IMR-90 (cell line): ENCODE measurements around the gene C9orf50. TPM values are rescaled to one million over a fixed set of nuclear protein-coding genes. Genes with fewer than 3 reads are reported as not detected.

Experiments
- ATAC-seq: fragments of 200-7000 bp; cut with Tn5 transposase; 2 replicates; pipeline ENCODE4 v1.9.1; 2020; ENCODE audit warnings: low read depth, mild to moderate bottlenecking, moderate library complexity
- BruUV-seq: library from RNA; stranded (reverse); fragments of 400-500 nt; replicated peaks from 2 replicates; lab custom pipeline; 2021; lab: Mats Ljungman, UMichigan
- CTCF ChIA-PET: fragments of 300-600 bp; formaldehyde crosslinking; extraction: SDS; loops from one replicate; lab custom pipeline; 2021; ENCODE audit warnings: antibody characterized with exemption; lab: Yijun Ruan, JAX
- POLR2A ChIA-PET: fragments of 300-600 bp; sonication (Branson Sonifier 250); formaldehyde crosslinking; loops from one replicate; lab custom pipeline; 2022; ENCODE audit warnings: antibody characterized with exemption; ENCODE audit not compliant: unreplicated experiment; lab: Charles Lee
- DNase-seq: peaks from one replicate; pipeline ENCODE4 v3.0.0; 2013
- H2AFZ ChIP-seq: replicated peaks from 2 replicates; pipeline ENCODE3; 2013; ENCODE audit warnings: low read length, mild to moderate bottlenecking; ENCODE audit not compliant: poor library complexity
- H2AK5ac ChIP-seq: 2 replicates; pipeline ENCODE4 v1.6.1; 2013; ENCODE audit warnings: low read depth, low read length, inconsistent platforms
- H2AK9ac ChIP-seq: replicated peaks from 2 replicates; pipeline ENCODE3; 2013; ENCODE audit warnings: mild to moderate bottlenecking, low read depth, low read length, moderate library complexity; ENCODE audit not compliant: poor library complexity
- H2BK120ac ChIP-seq: 2 replicates; pipeline ENCODE4 v1.6.1; 2013; ENCODE audit warnings: low read depth, low read length, inconsistent platforms
- H2BK15ac ChIP-seq: 3 replicates; pipeline ENCODE4 v1.6.1; 2013; ENCODE audit warnings: low read depth, low read length, inconsistent platforms
- H2BK20ac ChIP-seq: 2 replicates; pipeline ENCODE4 v1.6.1; 2013; ENCODE audit warnings: low read depth, mild to moderate bottlenecking, inconsistent platforms, low read length, moderate library complexity
- H2BK5ac ChIP-seq: 2 replicates; pipeline ENCODE4 v1.6.1; 2013; ENCODE audit warnings: mild to moderate bottlenecking, low read depth, low read length, inconsistent platforms; ENCODE audit not compliant: poor library complexity, severe bottlenecking
- H3K14ac ChIP-seq: replicated peaks from 2 replicates; pipeline ENCODE4 v1.6.1; 2013; ENCODE audit warnings: low read depth, low read length, inconsistent platforms
- H3K18ac ChIP-seq: 2 replicates; pipeline ENCODE4 v1.6.1; 2013; ENCODE audit warnings: low read depth, low read length, control low read depth
- H3K23ac ChIP-seq: 2 replicates; pipeline ENCODE4 v1.6.1; 2013; ENCODE audit warnings: low read depth, low read length, inconsistent platforms
- H3K27ac ChIP-seq: 2 replicates; pipeline ENCODE4 v1.5.1; 2013; ENCODE audit warnings: mild to moderate bottlenecking, control low read depth, low read length; ENCODE audit not compliant: insufficient read depth
- H3K27me3 ChIP-seq: 2 replicates; pipeline ENCODE4 v1.6.1; 2013; ENCODE audit warnings: low read length; ENCODE audit not compliant: control insufficient read depth, insufficient read depth
- H3K36me3 ChIP-seq: 2 replicates; pipeline ENCODE4 v1.6.1; 2013; ENCODE audit warnings: low read length, mixed read lengths; ENCODE audit not compliant: control insufficient read depth, insufficient read depth
- H3K4ac ChIP-seq: 2 replicates; pipeline ENCODE4 v1.6.1; 2013; ENCODE audit warnings: low read depth, low read length, inconsistent platforms
- H3K4me1 ChIP-seq: 2 replicates; pipeline ENCODE4 v1.6.1; 2013; ENCODE audit warnings: low read length, mixed read lengths; ENCODE audit not compliant: control insufficient read depth, insufficient read depth
- H3K4me2 ChIP-seq: 2 replicates; pipeline ENCODE4 v1.6.1; 2013; ENCODE audit warnings: low read depth, mild to moderate bottlenecking, control low read depth, low read length, moderate library complexity
- H3K4me3 ChIP-seq: 2 replicates; pipeline ENCODE4 v1.5.1; 2013; ENCODE audit warnings: low read depth, mild to moderate bottlenecking, control low read depth, low read length, moderate library complexity; ENCODE audit not compliant: insufficient read depth
- H3K56ac ChIP-seq: 2 replicates; pipeline ENCODE4 v1.6.1; 2013; ENCODE audit warnings: low read length, inconsistent platforms; ENCODE audit not compliant: insufficient read depth; ENCODE audit errors: extremely low read depth
- H3K79me1 ChIP-seq, 2 experiments: 2 replicates each; pipeline ENCODE4 v1.6.1; 2013; ENCODE audit warnings: low read length in 2 of 2, inconsistent platforms in 1 of 2, low read depth in 1 of 2
- H3K9ac ChIP-seq: 2 replicates; pipeline ENCODE4 v1.6.1; 2013; ENCODE audit warnings: low read depth, low read length, control low read depth
- H3K9me1 ChIP-seq: 2 replicates; pipeline ENCODE4 v1.6.1; 2013; ENCODE audit warnings: low read length, inconsistent platforms; ENCODE audit not compliant: insufficient read depth
- H3K9me3 ChIP-seq: 2 replicates; pipeline ENCODE4 v1.6.1; 2013; ENCODE audit warnings: low read length; ENCODE audit not compliant: control insufficient read depth, insufficient read depth
- H4K20me1 ChIP-seq: 2 replicates; pipeline ENCODE4 v1.6.1; 2013; ENCODE audit warnings: low read length, inconsistent platforms; ENCODE audit not compliant: insufficient read depth
- H4K5ac ChIP-seq: 2 replicates; pipeline ENCODE4 v1.6.1; 2013; ENCODE audit warnings: mild to moderate bottlenecking, low read depth, low read length, control low read depth
- H4K8ac ChIP-seq, 2 experiments: 2 replicates each; pipeline ENCODE4 v1.6.1; 2013; ENCODE audit warnings: low read depth in 2 of 2, low read length in 2 of 2, control low read depth in 1 of 2, inconsistent platforms in 1 of 2
- H4K91ac ChIP-seq: 2 replicates; pipeline ENCODE4 v1.6.1; 2013; ENCODE audit warnings: low read depth, low read length, inconsistent platforms; ENCODE audit not compliant: insufficient read depth
- CHD1 ChIP-seq: IDR thresholded peaks from 2 replicates; pipeline ENCODE4 v1.6.1; 2012; ENCODE audit warnings: low read depth, low read length, improper control_type of control experiment
- FOS ChIP-seq: fragments of 150-350 bp; IDR thresholded peaks from 2 replicates; pipeline ENCODE4 v1.6.1; 2016; ENCODE audit warnings: low read depth, low read length
- MAFK ChIP-seq: IDR thresholded peaks from 2 replicates; pipeline ENCODE4 v1.6.1; 2012; ENCODE audit warnings: low read depth, low read length, improper control_type of control experiment
- MXI1 ChIP-seq: IDR thresholded peaks from 2 replicates; pipeline ENCODE4 v1.6.1; 2012; ENCODE audit warnings: low read depth, mild to moderate bottlenecking, low read length, moderate library complexity, borderline replicate concordance
- NFE2L2 ChIP-seq: fragments of 150-350 bp; IDR thresholded peaks from 2 replicates; pipeline ENCODE4 v1.6.1; 2016; ENCODE audit warnings: low read depth, mild to moderate bottlenecking, low read length
- POLR2A ChIP-seq: IDR thresholded peaks from 2 replicates; pipeline ENCODE4 v1.6.1; 2012; ENCODE audit warnings: mild to moderate bottlenecking, low read depth, low read length
- RCOR1 ChIP-seq: IDR thresholded peaks from 2 replicates; pipeline ENCODE4 v1.6.1; 2012; ENCODE audit warnings: mild to moderate bottlenecking, low read length, improper control_type of control experiment; ENCODE audit not compliant: insufficient replicate concordance
- RFX5 ChIP-seq: IDR thresholded peaks from 2 replicates; pipeline ENCODE4 v1.8.0; 2012; ENCODE audit warnings: low read depth, mild to moderate bottlenecking, low read length, moderate library complexity
- SMC3 ChIP-seq: fragments of 150-350 bp; IDR thresholded peaks from 2 replicates; pipeline ENCODE4 v1.6.1; 2016; ENCODE audit warnings: low read depth, mild to moderate bottlenecking, antibody characterized with exemption, low read length, moderate library complexity
- WGBS, 2 experiments: methylation state at CpG; one replicate each; pipeline versions ENCODE4 v1.1.5 to v1.1.7; 2013; ENCODE audit warnings: missing lambda C conversion rate in 2 of 2; ENCODE audit not compliant: insufficient read length in 1 of 2; ENCODE audit errors: extremely low coverage in 2 of 2; 5-methylcytosine and 5-hydroxymethylcytosine counted together
- dilution Hi-C: fragments of 300-500 bp; cut with HindIII; formaldehyde crosslinking; loops from one replicate; pipeline ENCODE4 v1.14.3; 2018; ENCODE audit warnings: low sequenced_read_pairs; ENCODE audit not compliant: unreplicated experiment
- in situ Hi-C: fragments of 300-500 bp; cut with MboI; formaldehyde crosslinking; loops from 3 replicates; pipeline ENCODE4 v1.14.3; 2019; ENCODE audit warnings: low sequenced_read_pairs, inconsistent platforms, mixed read lengths
- intact Hi-C: fragments of 100-400 bp; cut with micrococcal nuclease; formaldehyde crosslinking; loops from 2 replicates; pipeline ENCODE4 v1.10.0; 2022
- polyA plus RNA-seq, 3 experiments: library from polyadenylated mRNA; depleted of rRNA; stranded (reverse); fragments of >200 nt; gene quantifications; 2 replicates each; pipeline ENCODE4 v1.2.3, GENCODE V29; 2012; ENCODE audit warnings: low replicate concordance in 1 of 3
- total RNA-seq: library from RNA; depleted of rRNA; stranded (reverse); fragments of >200 nt; gene quantifications from 2 replicates; pipeline ENCODE4 v1.2.3, GENCODE V29; 2012
- TF ChIP-seq, protein P1 (sequence below): fragments of 150-350 bp; IDR thresholded peaks from 2 replicates; pipeline ENCODE4 v1.6.1; 2016; ENCODE audit warnings: low read depth, mild to moderate bottlenecking, low read length, moderate library complexity, borderline replicate concordance
- TF ChIP-seq, protein P2 (sequence below): conservative IDR thresholded peaks from 2 replicates; pipeline ENCODE4 v1.5.1; 2012; ENCODE audit warnings: mild to moderate bottlenecking, low read depth, low read length, improper control_type of control experiment

The C9orf50 gene
- total and polyA plus RNA-seq, 2 of the 4 experiments (the other 2 are of a cell fraction): 0.09 TPM; not detected in 1

DNA sequence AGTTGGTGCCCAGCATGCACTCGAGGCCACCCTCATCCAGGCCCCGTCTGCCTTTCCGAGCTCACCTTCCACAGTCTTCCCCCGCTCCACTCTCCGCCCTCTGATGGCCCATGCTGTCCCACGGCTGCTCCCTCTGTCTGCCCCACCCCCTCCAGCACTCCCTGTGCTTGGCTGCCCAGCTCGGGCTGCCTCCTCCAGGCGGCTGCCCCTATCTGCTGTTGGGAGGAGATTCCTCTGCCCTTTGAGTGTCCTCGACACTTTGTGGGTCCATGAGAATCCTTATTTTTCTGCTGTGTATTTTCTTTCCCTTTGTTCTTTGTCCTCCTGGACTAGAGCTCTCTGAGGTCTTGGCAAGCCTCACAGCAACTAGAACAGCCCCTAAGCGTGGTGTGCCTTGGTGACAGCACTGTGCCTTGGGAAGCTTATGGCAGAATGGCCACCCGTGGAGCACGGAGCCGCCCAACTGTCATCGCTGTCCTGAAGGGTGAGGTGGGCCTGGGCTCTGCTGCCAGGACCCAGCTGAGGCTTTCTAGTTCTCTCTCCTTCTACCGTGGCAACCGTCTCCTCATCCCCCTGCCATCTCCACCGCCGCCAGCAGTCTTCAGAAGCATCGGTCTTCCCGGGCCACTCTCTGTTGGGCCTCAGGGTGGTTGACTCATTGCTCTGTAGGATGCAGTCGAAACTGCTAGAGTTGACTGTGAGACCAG, 10.2 kb upstream of the C9orf50 start (continued):
- TF ChIP-seq, protein P1, sequence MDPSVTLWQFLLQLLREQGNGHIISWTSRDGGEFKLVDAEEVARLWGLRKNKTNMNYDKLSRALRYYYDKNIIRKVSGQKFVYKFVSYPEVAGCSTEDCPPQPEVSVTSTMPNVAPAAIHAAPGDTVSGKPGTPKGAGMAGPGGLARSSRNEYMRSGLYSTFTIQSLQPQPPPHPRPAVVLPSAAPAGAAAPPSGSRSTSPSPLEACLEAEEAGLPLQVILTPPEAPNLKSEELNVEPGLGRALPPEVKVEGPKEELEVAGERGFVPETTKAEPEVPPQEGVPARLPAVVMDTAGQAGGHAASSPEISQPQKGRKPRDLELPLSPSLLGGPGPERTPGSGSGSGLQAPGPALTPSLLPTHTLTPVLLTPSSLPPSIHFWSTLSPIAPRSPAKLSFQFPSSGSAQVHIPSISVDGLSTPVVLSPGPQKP: no peak
- TF ChIP-seq CHD1: no peak

DNA sequence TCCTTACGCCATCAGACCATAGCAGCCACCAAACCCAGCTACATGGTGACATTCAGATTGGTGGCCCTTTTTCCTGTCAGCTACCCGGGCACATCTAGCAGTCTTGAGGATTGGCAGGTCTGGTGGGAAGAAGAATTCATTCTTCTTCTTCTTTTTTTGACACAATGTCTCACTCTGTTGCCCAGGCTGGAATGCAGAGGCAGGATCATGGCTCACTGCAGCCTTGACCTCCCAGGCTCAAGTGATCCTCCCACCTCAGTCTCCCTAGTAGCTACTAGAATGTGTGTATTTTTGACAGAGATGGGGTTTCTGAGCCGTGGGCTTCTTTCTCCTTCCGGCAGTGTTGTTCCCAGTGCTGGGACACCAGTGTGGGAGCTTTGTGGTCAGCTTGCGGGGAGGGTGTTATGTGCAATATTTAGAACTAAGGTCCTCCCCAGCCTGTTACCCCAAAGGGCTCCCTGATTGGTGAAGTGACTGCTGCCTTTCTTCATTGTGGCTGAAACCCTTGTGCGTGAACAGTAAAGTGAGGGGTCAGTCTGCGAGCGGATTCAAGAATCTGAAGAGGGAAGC, 8.4 kb upstream of the C9orf50 start:
- in situ Hi-C loops: no loop called here

More for the DNA sequence above, 8.4 kb upstream of the C9orf50 start:
- peak overlapping the region; percentile 21; the same call in 1 of the 2 replicates for H3K4me2 ChIP-seq
- no TSS peak for BruUV-seq
- H3K14ac ChIP-seq: peak overlapping the region; percentile 26; the same call in 1 of the 2 replicates
- CTCF ChIA-PET: interaction anchor here (1.0 kb wide), 1 partner anchor 120 kb away, joined by 3 read pairs; no protein-coding TSS in a partner anchor
- peak overlapping the region; percentile 45 for H2AFZ ChIP-seq
- H2BK120ac ChIP-seq: peak overlapping the region; percentile 90
- DNase-seq: no peak
- TF ChIP-seq CHD1 (no peak), MAFK (no peak), RCOR1 (no peak), MXI1 (no peak), SMC3 (no peak), POLR2A (no peak), NFE2L2 (no peak), RFX5 (no peak), FOS (no peak)
- TF ChIP-seq, protein P2, sequence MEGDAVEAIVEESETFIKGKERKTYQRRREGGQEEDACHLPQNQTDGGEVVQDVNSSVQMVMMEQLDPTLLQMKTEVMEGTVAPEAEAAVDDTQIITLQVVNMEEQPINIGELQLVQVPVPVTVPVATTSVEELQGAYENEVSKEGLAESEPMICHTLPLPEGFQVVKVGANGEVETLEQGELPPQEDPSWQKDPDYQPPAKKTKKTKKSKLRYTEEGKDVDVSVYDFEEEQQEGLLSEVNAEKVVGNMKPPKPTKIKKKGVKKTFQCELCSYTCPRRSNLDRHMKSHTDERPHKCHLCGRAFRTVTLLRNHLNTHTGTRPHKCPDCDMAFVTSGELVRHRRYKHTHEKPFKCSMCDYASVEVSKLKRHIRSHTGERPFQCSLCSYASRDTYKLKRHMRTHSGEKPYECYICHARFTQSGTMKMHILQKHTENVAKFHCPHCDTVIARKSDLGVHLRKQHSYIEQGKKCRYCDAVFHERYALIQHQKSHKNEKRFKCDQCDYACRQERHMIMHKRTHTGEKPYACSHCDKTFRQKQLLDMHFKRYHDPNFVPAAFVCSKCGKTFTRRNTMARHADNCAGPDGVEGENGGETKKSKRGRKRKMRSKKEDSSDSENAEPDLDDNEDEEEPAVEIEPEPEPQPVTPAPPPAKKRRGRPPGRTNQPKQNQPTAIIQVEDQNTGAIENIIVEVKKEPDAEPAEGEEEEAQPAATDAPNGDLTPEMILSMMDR: no peak
- H2BK20ac ChIP-seq: no peak overlapping the region
- no peak overlapping the region for H3K9ac ChIP-seq
- H4K20me1 ChIP-seq: peaks cover 77% of the 10 kb centered on the region
- H2BK15ac ChIP-seq: no peak overlapping the region
- peak overlapping the region; percentile 80 for H3K4ac ChIP-seq
- peak overlapping the region; percentile 69; the same call in 1 of the 2 replicates for H2AK5ac ChIP-seq
- 100% methylated on average over 1 of the region's 8 CpGs; no CpG with 5 or more reads in 1 of the 2 experiments for WGBS, 2 experiments
- H3K9me1 ChIP-seq: peaks cover 41% of the 10 kb centered on the region
- no peak overlapping the region for H3K18ac ChIP-seq
- dilution Hi-C loops: no loop called here
- no peaks in the 10 kb centered on the region for H3K27me3 ChIP-seq
- intact Hi-C loops: no loop called here
- H3K36me3 ChIP-seq: peaks cover 27% of the 10 kb centered on the region
- H3K79me1 ChIP-seq: peaks cover 11 to 74% of the 10 kb centered on the region in 2 experiments; a peak in 3 of 4 replicates
- peak overlapping the region; percentile 38 for H2BK5ac ChIP-seq
- peak overlapping the region; percentile 41 for H3K23ac ChIP-seq
- H3K4me1 ChIP-seq: peaks cover 40% of the 10 kb centered on the region
- POLR2A ChIA-PET: no interaction called here
- H3K4me3 ChIP-seq: no peak overlapping the region
- no peak overlapping the region for H3K56ac ChIP-seq
- no peaks in the 10 kb centered on the region for H3K9me3 ChIP-seq
- H4K91ac ChIP-seq: no peak overlapping the region
- H3K27ac ChIP-seq: peak overlapping the region; percentile 78; the same call in 1 of the 2 replicates
- no peak overlapping the region for H2AK9ac ChIP-seq
- no peak for ATAC-seq
- H4K5ac ChIP-seq: no peak overlapping the region
- H4K8ac ChIP-seq: peak overlapping the region in 1 of 2 experiments; percentile 63; a peak in 1 of 4 replicates
